ENCODE results near the gene NHLRC4. TPM values are rescaled to one million over a fixed set of nuclear protein-coding genes. Genes with fewer than 3 reads are reported as not detected.

NHLRC4 gene
- polyA plus RNA-seq, 3 donors = 0.29 to 0.57 (median 0.36) TPM

DNA sequence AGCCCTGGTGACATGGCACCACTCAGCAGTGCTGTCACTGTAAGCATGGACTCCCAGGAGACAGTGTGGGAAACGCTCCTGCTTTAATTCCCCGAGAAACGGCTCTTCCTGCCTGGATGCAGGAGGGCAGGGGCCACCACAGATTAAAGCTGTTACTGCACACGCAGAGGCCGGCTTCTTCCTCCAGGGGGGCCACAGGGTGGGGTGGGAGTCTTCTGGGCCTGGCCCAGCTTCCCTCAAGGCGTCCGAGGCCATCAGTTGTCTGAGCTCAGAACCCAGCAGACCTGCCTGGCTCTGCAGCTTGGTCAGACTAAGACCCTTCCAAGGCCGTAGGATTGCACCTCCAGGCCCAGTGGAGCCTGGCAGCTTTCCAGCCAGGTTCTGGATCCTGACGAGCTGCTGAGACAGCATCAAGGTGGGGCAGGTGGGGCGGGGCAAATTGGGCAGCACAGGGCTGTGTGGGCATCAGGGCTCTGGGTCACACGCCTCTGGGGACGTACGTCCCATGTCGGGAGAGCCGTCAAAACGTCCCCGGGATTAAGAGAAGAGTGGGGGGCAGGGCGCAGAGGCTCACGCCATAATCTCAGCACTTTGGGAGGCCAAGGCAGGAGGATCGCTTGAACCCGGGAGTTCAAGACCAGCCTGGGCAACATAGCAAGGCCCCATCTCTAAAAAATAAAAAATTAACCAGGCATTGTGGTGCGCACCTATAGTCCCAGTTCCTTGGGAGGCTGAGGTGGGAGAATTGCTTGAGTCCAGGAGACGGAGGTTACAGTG lies 44.3 kb upstream of the NHLRC4 start:
- H3K27ac ChIP-seq (ENCODE audit: low read depth in 1 of 2, low read length in 2 of 2) = no peak overlapping the region
- Mint-ChIP-seq H3K9me3 (no peaks in the 10 kb centered on the region), H3K27ac (peak overlapping the region in 1 of 7 donors; percentile 42), H3K4me1 (peaks cover 18% of the 10 kb centered on the region), H3K36me3 (no peaks in the 10 kb centered on the region), H3K4me3 (no peak overlapping the region), H3K27me3 (ENCODE audit: low read depth in 3 of 3) (peaks cover 0 to 2% (median 1%) of the 10 kb centered on the region in 3 donors)
- no peaks in the 10 kb centered on the region for H3K27me3 ChIP-seq (ENCODE audit: control insufficient read depth in 2 of 2, insufficient read depth in 2 of 2, low read length in 2 of 2)
- DNase-seq = no peak
- H3K9ac ChIP-seq (ENCODE audit: insufficient read depth, low read length, poor library complexity, severe bottlenecking) = no peak overlapping the region
- intact Hi-C loops (cut with micrococcal nuclease) = no loop called here
- no peak overlapping the region for H3K4me3 ChIP-seq (replicated peaks in 1 of 3; ENCODE audit: low read depth in 2 of 3, low read length in 3 of 3)
- H4K20me1 ChIP-seq (ENCODE audit: insufficient read depth, low read length) = peaks cover 8% of the 10 kb centered on the region
- no peak overlapping the region for H2AFZ ChIP-seq (ENCODE audit: insufficient read depth, low read depth, low read length, poor library complexity, severe bottlenecking)
- WGBS (ENCODE audit: insufficient coverage) = 86% methylated on average over 19 of the region's 23 CpGs
- no peaks in the 10 kb centered on the region for H3K36me3 ChIP-seq (replicated peaks in 1 of 2; ENCODE audit: control insufficient read depth in 1 of 2, insufficient read depth in 2 of 2, low read length in 2 of 2)
- no peaks in the 10 kb centered on the region for H3K9me3 ChIP-seq (replicated peaks in 1 of 2; ENCODE audit: control insufficient read depth in 1 of 2, insufficient read depth in 1 of 2, low read length in 2 of 2)
- no peak for TF ChIP-seq CTCF (IDR thresholded peaks at IDR 0.05)
- H3K79me2 ChIP-seq (ENCODE audit: insufficient read depth, low read length) = peaks cover 8% of the 10 kb centered on the region
- peaks cover 12 to 22% of the 10 kb centered on the region in 2 donors for H3K4me1 ChIP-seq (ENCODE audit: control insufficient read depth in 1 of 2, insufficient read depth in 2 of 2, low read length in 2 of 2)
- H3K4me2 ChIP-seq (replicated peaks; ENCODE audit: extremely low read depth, low read length, poor library complexity, severe bottlenecking) = no peak overlapping the region

DNA sequence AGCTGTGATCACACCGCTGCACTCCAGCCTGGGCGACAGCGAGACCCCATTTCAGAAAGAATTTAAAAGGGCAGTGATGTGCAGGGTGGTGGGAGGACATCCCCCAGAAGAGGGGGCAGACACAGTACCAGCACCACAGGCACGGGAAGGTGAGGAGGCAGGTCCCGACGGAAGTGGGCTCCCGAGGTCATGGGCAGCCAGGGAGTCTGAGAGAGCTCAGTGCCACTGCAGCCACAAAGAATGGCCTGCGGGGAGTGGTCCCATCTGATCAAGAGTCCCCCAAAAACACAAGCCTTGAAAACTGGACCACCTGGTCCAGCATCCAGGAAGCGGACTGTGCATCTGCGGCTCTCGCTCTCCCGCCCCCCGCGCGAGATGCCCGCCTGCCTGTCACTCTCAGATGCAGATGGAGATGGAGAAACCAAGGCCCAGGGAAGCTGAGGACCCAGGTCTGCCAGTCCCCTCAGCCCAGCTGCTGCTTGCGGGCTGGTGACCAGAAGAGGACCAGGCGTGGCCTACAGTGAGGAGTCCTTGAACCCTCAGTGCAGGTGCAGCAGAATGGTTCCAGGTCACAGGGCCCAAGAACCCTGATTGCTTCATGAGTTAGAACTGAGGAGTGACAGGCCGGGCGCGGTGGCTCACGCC lies 43.6 kb upstream of the NHLRC4 start:
- no peaks in the 10 kb centered on the region for H3K9me3 Mint-ChIP-seq
- H3K9me3 ChIP-seq (replicated peaks in 1 of 2; ENCODE audit: control insufficient read depth in 1 of 2, insufficient read depth in 1 of 2, low read length in 2 of 2) = no peaks in the 10 kb centered on the region
- H3K27ac Mint-ChIP-seq = peak overlapping the region in 1 of 7 donors; percentile 26
- H3K9ac ChIP-seq (ENCODE audit: insufficient read depth, low read length, poor library complexity, severe bottlenecking) = no peak overlapping the region
- peaks cover 18% of the 10 kb centered on the region for H3K4me1 Mint-ChIP-seq
- H3K79me2 ChIP-seq (ENCODE audit: insufficient read depth, low read length) = peaks cover 10% of the 10 kb centered on the region
- intact Hi-C loops (cut with micrococcal nuclease) = no loop called here
- no peaks in the 10 kb centered on the region for H3K27me3 ChIP-seq (ENCODE audit: control insufficient read depth in 2 of 2, insufficient read depth in 2 of 2, low read length in 2 of 2)
- no peak overlapping the region for H3K4me2 ChIP-seq (replicated peaks; ENCODE audit: extremely low read depth, low read length, poor library complexity, severe bottlenecking)
- peaks cover 8% of the 10 kb centered on the region for H4K20me1 ChIP-seq (ENCODE audit: insufficient read depth, low read length)
- no peak overlapping the region for H3K27ac ChIP-seq (ENCODE audit: low read depth in 1 of 2, low read length in 2 of 2)
- no peaks in the 10 kb centered on the region for H3K36me3 ChIP-seq (replicated peaks in 1 of 2; ENCODE audit: control insufficient read depth in 1 of 2, insufficient read depth in 2 of 2, low read length in 2 of 2)
- H3K27me3 Mint-ChIP-seq (ENCODE audit: low read depth in 3 of 3) = peaks cover 0 to 2% (median 1%) of the 10 kb centered on the region in 3 donors
- no peak overlapping the region for H3K4me3 ChIP-seq (replicated peaks in 1 of 3; ENCODE audit: low read depth in 2 of 3, low read length in 3 of 3)
- TF ChIP-seq CTCF (IDR thresholded peaks at IDR 0.05) = no peak
- no peak overlapping the region for H3K4me3 Mint-ChIP-seq
- WGBS (ENCODE audit: insufficient coverage) = 95% methylated on average over 22 of the region's 22 CpGs
- peaks cover 12 to 22% of the 10 kb centered on the region in 2 donors for H3K4me1 ChIP-seq (ENCODE audit: control insufficient read depth in 1 of 2, insufficient read depth in 2 of 2, low read length in 2 of 2)
- DNase-seq = no peak
- H2AFZ ChIP-seq (ENCODE audit: insufficient read depth, low read depth, low read length, poor library complexity, severe bottlenecking) = no peak overlapping the region
- H3K36me3 Mint-ChIP-seq = no peaks in the 10 kb centered on the region

Measured in CD14-positive monocyte (primary cell).